C4-2B (cell line): ENCODE data around the gene SYMPK.

Source experiments
- H3K27ac ChIP-seq: fragments of 450-650 bp; 2 replicates; pipeline ENCODE4 v1.5.1; 2017
- ZFX ChIP-seq: fragments of 450-650 bp; IDR thresholded peaks from 2 replicates; pipeline ENCODE4 v1.6.1; 2017
- TF ChIP-seq, protein P1 (sequence below): fragments of 450-650 bp; conservative IDR thresholded peaks from 2 replicates; pipeline ENCODE4 v1.5.1; 2017; ENCODE audit warnings: mild to moderate bottlenecking

SYMPK gene

DNA sequence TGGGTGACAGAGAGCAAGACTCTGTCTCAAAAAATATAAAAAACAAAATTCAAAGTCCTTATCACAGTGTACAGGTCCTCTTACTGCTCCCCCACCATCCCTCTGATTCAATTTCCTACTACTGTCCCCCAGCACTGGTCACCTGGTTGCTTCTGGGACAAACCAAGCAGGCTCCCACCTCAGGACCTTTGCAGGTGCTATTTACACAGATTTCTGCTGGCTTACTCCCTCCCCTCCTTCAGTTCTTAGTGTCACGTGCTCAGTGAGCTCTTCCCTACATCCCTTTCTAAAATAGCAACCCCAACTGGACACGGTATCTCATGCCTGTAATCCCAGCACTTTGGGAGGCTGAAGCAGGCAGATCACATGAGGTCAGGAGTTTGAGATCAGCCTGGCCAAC is 17.0 kb upstream of the SYMPK start:
- no peak for TF ChIP-seq ZFX
- TF ChIP-seq, protein P1, sequence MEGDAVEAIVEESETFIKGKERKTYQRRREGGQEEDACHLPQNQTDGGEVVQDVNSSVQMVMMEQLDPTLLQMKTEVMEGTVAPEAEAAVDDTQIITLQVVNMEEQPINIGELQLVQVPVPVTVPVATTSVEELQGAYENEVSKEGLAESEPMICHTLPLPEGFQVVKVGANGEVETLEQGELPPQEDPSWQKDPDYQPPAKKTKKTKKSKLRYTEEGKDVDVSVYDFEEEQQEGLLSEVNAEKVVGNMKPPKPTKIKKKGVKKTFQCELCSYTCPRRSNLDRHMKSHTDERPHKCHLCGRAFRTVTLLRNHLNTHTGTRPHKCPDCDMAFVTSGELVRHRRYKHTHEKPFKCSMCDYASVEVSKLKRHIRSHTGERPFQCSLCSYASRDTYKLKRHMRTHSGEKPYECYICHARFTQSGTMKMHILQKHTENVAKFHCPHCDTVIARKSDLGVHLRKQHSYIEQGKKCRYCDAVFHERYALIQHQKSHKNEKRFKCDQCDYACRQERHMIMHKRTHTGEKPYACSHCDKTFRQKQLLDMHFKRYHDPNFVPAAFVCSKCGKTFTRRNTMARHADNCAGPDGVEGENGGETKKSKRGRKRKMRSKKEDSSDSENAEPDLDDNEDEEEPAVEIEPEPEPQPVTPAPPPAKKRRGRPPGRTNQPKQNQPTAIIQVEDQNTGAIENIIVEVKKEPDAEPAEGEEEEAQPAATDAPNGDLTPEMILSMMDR, result no peak
- no peak overlapping the region for H3K27ac ChIP-seq

DNA sequence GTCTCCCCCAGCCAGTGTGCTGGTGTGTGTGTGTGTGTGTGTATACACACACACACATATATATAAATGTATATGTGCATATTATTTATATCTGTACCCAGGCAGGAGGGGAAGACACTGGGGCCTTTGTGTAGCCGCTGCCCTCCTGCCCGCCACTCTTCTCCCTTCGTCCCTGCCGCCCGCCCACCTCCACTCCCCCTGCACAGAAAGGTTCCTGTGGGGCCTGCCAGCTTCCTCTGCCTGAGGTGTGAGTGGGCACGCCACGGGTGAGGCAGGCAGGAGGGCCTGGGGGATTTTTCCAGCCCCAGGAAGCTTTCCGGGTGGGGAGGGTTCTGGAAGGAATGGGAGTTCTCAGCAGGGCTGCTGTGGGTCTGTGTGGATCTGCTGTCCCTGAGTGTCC is 16.1 kb upstream of the SYMPK start:
- TF ChIP-seq ZFX, result no peak
- TF ChIP-seq, protein P1, result no peak
- H3K27ac ChIP-seq, result no peak overlapping the region

DNA sequence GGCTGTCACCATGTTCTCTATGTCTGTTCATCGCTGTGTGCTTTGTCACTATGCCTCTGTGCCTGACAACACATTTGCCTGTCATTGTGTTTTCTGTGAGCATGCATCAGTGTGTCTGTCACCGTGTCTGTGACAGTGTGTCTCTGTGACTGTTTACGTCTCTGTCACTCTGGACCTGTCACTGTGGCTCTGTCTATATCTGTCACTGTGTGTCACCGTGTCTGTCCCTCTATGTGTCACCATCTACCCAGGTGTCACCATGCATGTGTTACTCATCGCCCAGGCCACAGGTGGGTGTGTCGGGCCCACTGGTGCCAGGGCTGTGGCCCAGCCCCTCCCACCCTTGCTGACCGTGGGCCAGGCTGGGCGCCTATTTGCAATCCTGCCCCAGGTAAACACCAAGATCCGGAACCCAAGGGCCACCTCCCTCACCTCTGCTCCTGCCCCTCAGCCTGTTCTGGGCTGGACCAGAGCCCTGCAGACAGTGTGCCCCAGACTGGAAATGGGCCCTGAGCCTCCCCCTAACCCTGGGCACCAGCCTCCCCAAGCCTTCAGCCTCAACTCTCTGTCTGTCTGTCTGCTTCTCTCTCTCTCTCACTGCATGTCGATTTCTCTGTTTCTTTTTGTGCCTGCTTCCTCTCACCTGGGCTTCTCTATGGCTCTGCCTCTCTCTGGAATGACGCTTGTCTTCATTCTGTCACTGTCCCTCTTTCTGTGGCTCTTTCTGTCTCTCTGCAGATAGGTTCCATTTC is 15.3 kb upstream of the SYMPK start:
- no peak for TF ChIP-seq ZFX
- TF ChIP-seq, protein P1, result no peak
- H3K27ac ChIP-seq, result no peak overlapping the region

DNA sequence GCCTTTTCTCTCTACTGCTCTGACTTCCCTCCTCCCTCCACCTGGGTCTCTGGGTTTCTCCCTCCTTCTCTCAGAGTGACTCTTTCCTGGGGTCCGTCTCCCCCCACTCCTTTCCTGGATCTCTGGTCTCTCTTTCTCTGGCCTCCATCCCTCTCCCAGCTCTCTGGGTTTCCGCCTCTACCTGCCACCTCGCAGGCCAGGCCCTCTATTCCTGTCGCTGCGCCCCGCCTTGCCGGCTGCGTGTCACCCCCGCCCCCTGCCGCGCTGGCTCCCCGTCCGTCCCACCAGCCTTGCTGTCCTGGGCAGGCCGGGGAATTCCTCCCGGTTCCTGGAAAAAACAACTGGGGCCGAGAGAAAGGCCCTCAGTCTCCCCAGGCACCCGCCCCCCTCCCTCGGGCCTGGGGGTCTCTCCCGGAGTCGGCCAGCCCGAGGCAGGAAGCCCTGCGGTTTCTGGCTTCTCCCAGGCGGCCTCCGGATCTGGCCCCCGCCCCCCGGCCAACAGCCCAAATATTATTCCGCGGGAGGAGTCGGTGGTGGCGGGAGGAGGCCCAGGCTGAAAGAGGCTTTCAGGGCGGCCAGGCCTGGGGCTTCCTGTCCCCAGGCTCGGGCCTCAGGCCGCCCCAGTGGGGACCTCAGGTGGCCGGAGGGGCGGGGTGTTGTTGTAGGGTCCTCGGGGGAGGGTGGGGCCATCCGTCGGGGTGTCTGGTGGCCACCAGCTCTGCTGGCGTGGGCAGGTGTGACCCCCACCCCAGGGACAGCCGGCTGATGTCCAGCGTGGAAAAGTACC is 13.7 kb upstream of the SYMPK start:
- no peak for TF ChIP-seq ZFX
- TF ChIP-seq, protein P1, result no peak
- no peak overlapping the region for H3K27ac ChIP-seq

DNA sequence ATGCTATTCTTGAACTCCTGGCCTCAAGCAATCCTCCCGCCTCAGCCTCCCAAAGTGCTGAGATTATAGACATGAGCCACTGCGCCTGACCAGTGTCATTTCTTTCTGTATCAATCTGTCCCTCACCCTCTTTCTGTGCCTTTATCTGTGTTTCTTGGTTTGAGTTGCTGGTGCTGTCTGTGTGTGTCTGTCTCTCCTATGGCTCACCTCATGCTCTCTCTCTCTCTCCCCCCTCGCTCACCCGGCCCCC is 13.1 kb upstream of the SYMPK start:
- no peak overlapping the region for H3K27ac ChIP-seq
- TF ChIP-seq, protein P1, result no peak
- TF ChIP-seq ZFX, result no peak

DNA sequence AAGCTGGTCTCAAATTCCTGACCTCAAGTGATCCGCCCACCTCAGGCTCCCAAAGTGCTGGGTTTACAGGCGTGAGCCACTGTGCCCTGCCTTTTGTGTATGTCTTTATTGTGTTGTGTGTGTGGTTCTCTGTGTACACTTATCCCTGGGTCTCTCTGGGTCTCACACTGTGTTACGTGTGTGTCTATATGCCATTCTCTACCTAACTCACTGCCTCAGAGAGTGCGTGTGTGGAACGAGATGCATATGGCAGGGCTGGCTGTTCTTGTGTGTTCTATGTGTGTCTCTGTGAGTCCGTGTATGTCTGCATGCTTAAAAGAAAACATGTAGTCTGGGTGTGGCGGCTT is 11.6 kb upstream of the SYMPK start:
- H3K27ac ChIP-seq, result no peak overlapping the region
- TF ChIP-seq ZFX, result no peak
- TF ChIP-seq, protein P1, result no peak

DNA sequence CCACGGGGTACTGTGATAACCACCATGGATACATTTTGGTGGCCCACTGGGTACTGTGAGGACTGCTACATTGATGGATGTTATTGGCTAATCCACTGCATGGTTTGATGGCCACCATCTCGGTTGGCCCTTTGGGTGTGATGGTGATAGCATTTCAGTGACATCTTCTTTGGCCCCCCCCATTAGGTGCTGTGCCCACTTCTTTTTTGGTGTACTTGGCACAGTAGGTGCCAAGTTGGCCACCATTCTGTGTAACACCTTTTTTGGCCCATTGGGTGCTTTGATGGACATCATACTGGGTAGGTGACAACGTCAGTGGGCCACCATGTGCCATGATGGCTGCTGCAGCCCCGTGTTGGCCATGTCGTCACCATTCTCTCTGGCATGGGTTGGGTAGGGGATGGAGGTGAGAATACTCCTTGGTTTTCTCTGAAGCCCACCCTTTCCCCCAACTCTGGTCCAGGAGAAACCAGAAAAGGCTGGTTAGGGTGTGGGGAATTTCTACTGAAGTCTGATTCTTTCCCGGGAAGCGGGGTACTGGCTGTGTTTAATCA is 10.3 kb upstream of the SYMPK start:
- TF ChIP-seq, protein P1, result no peak
- TF ChIP-seq ZFX, result no peak
- H3K27ac ChIP-seq, result no peak overlapping the region
